ENCODE results near the gene MBTPS1. TPM values are rescaled to one million over a fixed set of nuclear protein-coding genes. Genes with fewer than 3 reads are reported as not detected.

The MBTPS1 gene
- total RNA-seq, 1 donor from 2014 or later, result 143 TPM

- DNase-seq (ENCODE audit: low spot score in 2 of 2, unreplicated experiment in 2 of 2), result no peak
- no peak for TF ChIP-seq CTCF (IDR thresholded peaks at IDR 0.05; ENCODE audit: unreplicated experiment)
- no peaks in the 10 kb centered on the region for H3K36me3 Mint-ChIP-seq
- H3K4me1 Mint-ChIP-seq, result no peaks in the 10 kb centered on the region
- H3K9me3 Mint-ChIP-seq, result peaks cover 4% of the 10 kb centered on the region
- H3K27ac Mint-ChIP-seq, result no peak overlapping the region
- H3K27me3 Mint-ChIP-seq (ENCODE audit: low read depth), result peaks cover 8% of the 10 kb centered on the region
- no peak overlapping the region for H3K4me3 Mint-ChIP-seq
Observed at GRCh38 chr16:84007520-84007919, 109.2 kb downstream of the MBTPS1 start.

GRCh38 chr16:84005391-84005790 lies 111.4 kb downstream of the MBTPS1 start:
- DNase-seq (ENCODE audit: low spot score in 2 of 2, unreplicated experiment in 2 of 2), result no peak
- no peak overlapping the region for H3K27ac Mint-ChIP-seq

GRCh38 chr16:84004442-84004841 lies 112.3 kb downstream of the MBTPS1 start:
- peaks cover 4% of the 10 kb centered on the region for H3K9me3 Mint-ChIP-seq
- no peaks in the 10 kb centered on the region for H3K4me1 Mint-ChIP-seq
- no peak overlapping the region for H3K27ac Mint-ChIP-seq
- DNase-seq (ENCODE audit: low spot score in 2 of 2, unreplicated experiment in 2 of 2), result no peak
- H3K36me3 Mint-ChIP-seq, result no peaks in the 10 kb centered on the region
- TF ChIP-seq CTCF (IDR thresholded peaks at IDR 0.05; ENCODE audit: unreplicated experiment), result no peak
- peaks cover 11% of the 10 kb centered on the region for H3K27me3 Mint-ChIP-seq (ENCODE audit: low read depth)
- no peak overlapping the region for H3K4me3 Mint-ChIP-seq

More at GRCh38 chr16:84005391-84005790, 111.4 kb downstream of the MBTPS1 start:
- Mint-ChIP-seq H3K4me1 (no peaks in the 10 kb centered on the region), H3K9me3 (peaks cover 4% of the 10 kb centered on the region), H3K4me3 (no peak overlapping the region), H3K27me3 (ENCODE audit: low read depth) (peaks cover 11% of the 10 kb centered on the region), H3K36me3 (no peaks in the 10 kb centered on the region)
- no peak for TF ChIP-seq CTCF (IDR thresholded peaks at IDR 0.05; ENCODE audit: unreplicated experiment)

Other genes starting within 250 kb of the MBTPS1 start
- gene MLYCD, start 217.8 kb downstream of the MBTPS1 start, total RNA-seq, result 6.9 to 7.4 TPM (median 7.4 TPM) in 3 replicates
- gene OSGIN1, start 163.7 kb downstream of the MBTPS1 start, total RNA-seq, result 2.2 to 2.5 TPM (median 2.3 TPM) in 3 replicates
- gene NECAB2, start 148.7 kb downstream of the MBTPS1 start, total RNA-seq, result 1.2 to 1.8 TPM (median 1.5 TPM) in 3 replicates
- gene SLC38A8, start 74.1 kb downstream of the MBTPS1 start, total RNA-seq, result not detected in 3 replicates
- gene HSDL1, start 28.2 kb upstream of the MBTPS1 start, total RNA-seq, result 47.6 to 50.0 TPM (median 48.9 TPM) in 3 replicates
- 0.18 to 0.47 TPM (median 0.22 TPM) in 3 replicates for gene DNAAF1, start 28.4 kb upstream of the MBTPS1 start, total RNA-seq
- 84.0 to 88.6 TPM (median 84.3 TPM) in 3 replicates for gene TAF1C, start 70.1 kb upstream of the MBTPS1 start, total RNA-seq
- 0.34 TPM in 1 of 3 replicates, not detected in the others for gene ADAD2, start 74.2 kb upstream of the MBTPS1 start, total RNA-seq
- gene KCNG4, start 123.1 kb upstream of the MBTPS1 start, total RNA-seq, result not detected in 3 replicates
- 2.2 to 3.0 TPM (median 2.6 TPM) in 3 replicates for gene WFDC1, start 177.9 kb upstream of the MBTPS1 start, total RNA-seq

Measured in mesothelial cell of epicardium (in vitro differentiated cells).